ENCODE results near the gene ITPK1.

DNA sequence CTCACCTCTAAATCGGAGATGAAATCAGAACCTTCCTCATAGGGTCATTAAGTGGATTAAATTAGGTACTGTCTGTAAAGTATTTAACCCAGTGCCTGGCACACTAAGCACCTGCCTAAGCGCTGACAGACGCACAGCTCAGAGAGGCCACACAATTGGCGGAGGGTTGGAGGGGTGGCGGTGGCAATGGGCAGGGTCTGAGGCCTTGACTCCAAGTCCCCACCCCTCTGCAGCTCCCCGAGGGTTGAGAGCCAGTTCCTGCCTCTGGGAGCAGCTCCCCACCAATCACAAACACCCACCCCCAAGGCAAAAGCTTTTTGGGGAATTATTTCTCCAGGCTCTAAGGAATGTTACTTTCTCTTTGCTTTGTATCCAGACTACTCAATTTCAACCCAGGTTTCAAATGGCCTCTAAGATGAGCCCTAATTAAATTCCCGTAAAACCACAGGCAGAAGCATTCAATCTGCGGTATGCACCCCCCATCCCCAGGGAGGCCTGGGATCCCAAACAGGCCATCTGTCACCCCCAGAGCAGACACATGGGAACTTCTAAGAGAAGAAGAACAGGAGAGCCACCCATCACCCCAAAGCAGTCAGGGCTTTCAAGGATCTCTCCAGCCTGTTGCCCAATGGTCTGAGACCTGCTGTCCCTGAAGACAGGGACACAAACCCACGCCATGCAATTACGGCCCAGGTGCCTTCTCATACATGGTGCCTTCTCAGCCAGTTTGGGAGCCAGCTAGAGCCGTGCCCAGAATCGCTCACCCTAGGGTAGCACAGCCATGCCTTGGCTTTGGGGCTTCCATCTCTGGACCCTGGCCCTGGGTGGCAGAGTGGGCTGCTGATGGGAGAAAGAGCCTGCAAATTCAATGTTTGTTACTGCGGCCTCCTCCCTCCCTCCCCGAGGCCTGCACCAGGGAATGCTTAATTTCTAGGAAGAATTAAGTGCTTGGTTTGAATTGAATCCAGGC lies 126.7 kb downstream of the ITPK1 start:
- TF ChIP-seq, protein P1, sequence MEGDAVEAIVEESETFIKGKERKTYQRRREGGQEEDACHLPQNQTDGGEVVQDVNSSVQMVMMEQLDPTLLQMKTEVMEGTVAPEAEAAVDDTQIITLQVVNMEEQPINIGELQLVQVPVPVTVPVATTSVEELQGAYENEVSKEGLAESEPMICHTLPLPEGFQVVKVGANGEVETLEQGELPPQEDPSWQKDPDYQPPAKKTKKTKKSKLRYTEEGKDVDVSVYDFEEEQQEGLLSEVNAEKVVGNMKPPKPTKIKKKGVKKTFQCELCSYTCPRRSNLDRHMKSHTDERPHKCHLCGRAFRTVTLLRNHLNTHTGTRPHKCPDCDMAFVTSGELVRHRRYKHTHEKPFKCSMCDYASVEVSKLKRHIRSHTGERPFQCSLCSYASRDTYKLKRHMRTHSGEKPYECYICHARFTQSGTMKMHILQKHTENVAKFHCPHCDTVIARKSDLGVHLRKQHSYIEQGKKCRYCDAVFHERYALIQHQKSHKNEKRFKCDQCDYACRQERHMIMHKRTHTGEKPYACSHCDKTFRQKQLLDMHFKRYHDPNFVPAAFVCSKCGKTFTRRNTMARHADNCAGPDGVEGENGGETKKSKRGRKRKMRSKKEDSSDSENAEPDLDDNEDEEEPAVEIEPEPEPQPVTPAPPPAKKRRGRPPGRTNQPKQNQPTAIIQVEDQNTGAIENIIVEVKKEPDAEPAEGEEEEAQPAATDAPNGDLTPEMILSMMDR (IDR thresholded peaks at IDR 0.05): no peak
- TF ChIP-seq POLR2A (IDR thresholded peaks at IDR 0.05): no peak
